Fibroblast of pulmonary artery (primary cell): ENCODE data around the gene SREBF2.

Source experiments
- DNase-seq: peaks from one replicate; pipeline ENCODE4 v3.0.0-alpha.2; 2010; ENCODE audit warnings: low read depth
- H3K4me3 ChIP-seq: replicated peaks from 2 replicates; pipeline ENCODE4 v1.5.1; 2011; ENCODE audit warnings: low read depth, mild to moderate bottlenecking, control low read depth, low read length, moderate library complexity
- CTCF ChIP-seq: IDR thresholded peaks from 2 replicates; pipeline ENCODE4 v1.5.1; 2011; ENCODE audit warnings: mild to moderate bottlenecking, control low read depth, low read length, inconsistent platforms; ENCODE audit errors: missing control alignments

Gene SREBF2

GRCh38 chr22:41927813-41928212, 94.9 kb downstream of the SREBF2 start:
- no peak for TF ChIP-seq CTCF
- no peak overlapping the region for H3K4me3 ChIP-seq
- DNase-seq: no peak

GRCh38 chr22:41928593-41929417, 95.9 kb downstream of the SREBF2 start:
- no peak for DNase-seq
- TF ChIP-seq CTCF: no peak
- H3K4me3 ChIP-seq: no peak overlapping the region

GRCh38 chr22:41929418-41929810, 96.5 kb downstream of the SREBF2 start:
- DNase-seq: no peak
- no peak overlapping the region for H3K4me3 ChIP-seq
- TF ChIP-seq CTCF: no peak

- TF ChIP-seq CTCF: no peak
- DNase-seq: no peak
Measured at GRCh38 chr22:41931701-41932269, 98.9 kb downstream of the SREBF2 start.

DNA sequence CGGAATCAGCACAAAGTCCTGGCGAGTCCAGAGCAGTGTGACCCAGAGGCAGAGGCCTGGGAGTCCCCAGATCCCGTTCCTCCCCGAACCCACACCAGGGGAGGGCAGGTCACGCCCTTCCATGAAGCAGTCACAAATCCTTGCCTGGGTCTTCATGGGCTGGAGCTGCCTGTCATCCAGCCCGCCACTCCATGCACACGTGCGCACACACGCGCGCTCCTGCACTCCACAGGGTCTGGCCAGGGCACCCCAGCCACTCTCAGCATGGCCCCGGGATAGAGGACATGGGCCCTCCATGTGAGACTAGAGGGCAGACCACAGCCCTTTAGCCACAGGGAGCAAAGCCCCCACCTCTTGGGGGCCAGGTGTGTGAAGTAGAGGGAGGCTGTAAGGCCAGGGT, 99.4 kb downstream of the SREBF2 start:
- TF ChIP-seq CTCF: no peak
- DNase-seq: no peak

More at GRCh38 chr22:41931701-41932269, 98.9 kb downstream of the SREBF2 start:
- H3K4me3 ChIP-seq: no peak overlapping the region

DNA sequence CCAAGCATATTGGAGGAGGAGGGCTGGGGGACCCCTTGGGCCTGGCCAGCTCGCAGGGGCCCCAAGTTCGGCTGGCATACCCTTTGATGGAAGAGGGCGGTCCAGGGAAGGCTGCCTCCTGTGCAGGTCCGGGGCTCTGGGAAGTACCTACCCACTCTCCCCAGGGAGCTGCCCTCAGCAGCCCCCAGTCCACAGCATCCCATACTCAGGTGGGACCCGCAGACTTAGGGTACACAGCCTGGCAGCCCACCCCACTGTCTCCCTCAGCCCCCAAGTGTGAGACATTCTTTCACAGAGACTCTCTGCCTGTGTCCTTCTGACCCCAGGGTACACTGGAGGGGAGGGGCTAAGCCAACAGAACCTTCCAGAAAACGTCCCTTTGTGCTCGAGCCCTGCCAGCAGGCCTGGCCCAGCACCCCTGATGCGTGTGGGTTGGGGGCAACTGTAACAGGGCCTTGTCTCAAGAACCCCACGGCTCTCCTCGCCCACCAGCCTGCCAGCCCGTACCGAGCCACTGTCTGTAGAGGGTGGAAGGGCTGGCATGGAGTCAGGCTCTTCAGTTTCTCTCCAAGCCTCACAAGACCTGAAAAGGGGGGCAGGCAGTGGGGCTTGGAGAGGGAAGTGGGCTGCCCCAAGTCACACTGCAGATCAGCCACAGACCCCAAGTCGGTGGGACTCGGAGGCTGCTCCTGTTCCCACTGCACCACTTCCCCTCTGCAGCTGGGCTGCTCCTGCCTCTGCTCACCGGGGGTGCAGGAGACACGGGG, 100.7 kb downstream of the SREBF2 start:
- TF ChIP-seq CTCF: no peak
- H3K4me3 ChIP-seq: no peak overlapping the region
- DNase-seq: no peak

More for the DNA sequence above, 99.4 kb downstream of the SREBF2 start:
- no peak overlapping the region for H3K4me3 ChIP-seq
